ENCODE measurements around the gene BCAS1.

GRCh38 chr20:53905019-53905819 lies 165.2 kb downstream of the BCAS1 start:
- TF ChIP-seq EZH2 (optimal IDR thresholded peaks at IDR 0.05; ENCODE audit: low read depth, low read length) (no peak), CTCF (IDR thresholded peaks at IDR 0.05; ENCODE audit: low read length) (no peak), EZH2phosphoT487 (IDR thresholded peaks at IDR 0.05; ENCODE audit: low read length) (no peak)
